22Rv1 (cell line): ENCODE results near the gene NRG3.

Experiments
- CTCF ChIP-seq: fragments of 450-650 bp; IDR thresholded peaks from 2 replicates; pipeline ENCODE4 v1.5.1; 2017; ENCODE audit warnings: mild to moderate bottlenecking
- ZFX ChIP-seq: fragments of 450-650 bp; IDR thresholded peaks from 2 replicates; pipeline ENCODE4 v1.6.1; 2017; ENCODE audit warnings: antibody characterized with exemption, borderline replicate concordance

GRCh38 chr10:82981137-82981723 is 1106.2 kb downstream of the NRG3 start:
- no peak for TF ChIP-seq CTCF
- no peak for TF ChIP-seq ZFX
